HG03575 (cell line): Measurements from ENCODE around the gene MAFG.
"Not testable (repeated sequence)": the region's sequence is repeated elsewhere in the genome, so short reads cannot be mapped to it uniquely, and the experiment has no call there.

Source experiments
- ATAC-seq: cut with Tn5 transposase; IDR thresholded peaks from one replicate; pipeline ENCODE4 v1.9.1; 2021; ENCODE audit not compliant: unreplicated experiment, insufficient number of reproducible peaks, low FRiP score; ENCODE audit errors: extremely low read depth

Gene MAFG

DNA sequence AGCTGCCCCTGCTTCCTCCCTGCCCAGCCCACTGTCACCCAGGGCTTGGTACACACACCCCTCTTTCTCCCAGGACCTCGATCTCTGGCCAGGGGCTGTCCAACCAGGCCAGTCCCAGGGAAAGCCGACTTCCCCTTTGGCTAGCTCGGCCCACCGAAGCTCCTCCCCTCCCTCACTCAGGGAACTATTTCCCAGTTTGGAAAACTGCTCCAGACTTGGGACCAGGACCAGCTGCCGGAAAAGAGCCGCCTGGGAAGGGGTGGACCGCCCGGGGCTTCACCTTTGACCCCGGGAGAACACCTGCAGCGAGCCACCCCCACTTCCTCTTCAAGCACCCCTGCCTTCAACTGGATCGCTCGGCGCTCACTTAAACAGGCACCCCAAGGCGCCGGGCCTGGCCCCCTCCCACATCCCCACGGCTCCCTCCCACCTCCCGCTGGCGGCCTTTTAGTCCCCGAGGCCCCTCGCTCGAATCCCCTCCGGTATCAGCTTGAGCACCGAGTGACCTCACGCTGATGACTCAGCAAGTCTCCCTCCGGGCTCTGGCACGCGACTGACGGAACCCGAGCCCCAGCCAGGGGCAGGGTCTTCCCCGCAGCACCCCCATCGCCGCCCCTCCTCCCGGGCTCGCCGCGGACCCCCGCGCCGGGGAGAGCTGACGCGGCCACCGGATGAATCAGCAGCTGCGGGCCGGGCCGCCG, 934 bp downstream of the MAFG start:
- no peak for ATAC-seq

DNA sequence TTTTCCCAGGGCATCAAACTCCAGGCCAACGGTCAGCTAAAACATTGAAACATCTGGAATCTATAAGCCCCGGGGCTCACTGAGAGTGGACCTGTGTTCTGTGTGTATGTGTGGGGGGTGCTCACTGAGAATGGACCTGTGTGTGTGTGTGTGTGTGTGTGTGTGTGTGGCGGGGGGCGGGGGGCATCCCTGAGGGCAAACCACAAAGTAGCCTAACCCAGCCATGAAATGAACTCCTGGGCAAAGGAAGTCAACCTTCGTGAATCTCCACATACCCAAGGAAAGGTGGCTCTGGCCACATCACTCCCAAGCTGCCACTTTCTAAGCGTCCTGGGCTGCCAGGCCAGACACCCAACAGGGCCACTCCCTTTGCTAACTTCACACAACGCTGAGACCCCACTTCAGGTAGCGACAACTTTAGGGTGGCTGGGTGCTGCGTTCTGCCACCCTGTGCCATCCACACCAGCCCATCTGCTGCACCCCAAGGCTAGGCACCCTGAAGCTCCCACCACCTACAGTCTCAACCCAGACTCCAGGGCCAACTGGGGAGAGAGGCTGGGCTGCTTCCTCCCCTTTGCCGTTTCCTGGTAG, 1.6 kb downstream of the MAFG start:
- ATAC-seq = no peak

DNA sequence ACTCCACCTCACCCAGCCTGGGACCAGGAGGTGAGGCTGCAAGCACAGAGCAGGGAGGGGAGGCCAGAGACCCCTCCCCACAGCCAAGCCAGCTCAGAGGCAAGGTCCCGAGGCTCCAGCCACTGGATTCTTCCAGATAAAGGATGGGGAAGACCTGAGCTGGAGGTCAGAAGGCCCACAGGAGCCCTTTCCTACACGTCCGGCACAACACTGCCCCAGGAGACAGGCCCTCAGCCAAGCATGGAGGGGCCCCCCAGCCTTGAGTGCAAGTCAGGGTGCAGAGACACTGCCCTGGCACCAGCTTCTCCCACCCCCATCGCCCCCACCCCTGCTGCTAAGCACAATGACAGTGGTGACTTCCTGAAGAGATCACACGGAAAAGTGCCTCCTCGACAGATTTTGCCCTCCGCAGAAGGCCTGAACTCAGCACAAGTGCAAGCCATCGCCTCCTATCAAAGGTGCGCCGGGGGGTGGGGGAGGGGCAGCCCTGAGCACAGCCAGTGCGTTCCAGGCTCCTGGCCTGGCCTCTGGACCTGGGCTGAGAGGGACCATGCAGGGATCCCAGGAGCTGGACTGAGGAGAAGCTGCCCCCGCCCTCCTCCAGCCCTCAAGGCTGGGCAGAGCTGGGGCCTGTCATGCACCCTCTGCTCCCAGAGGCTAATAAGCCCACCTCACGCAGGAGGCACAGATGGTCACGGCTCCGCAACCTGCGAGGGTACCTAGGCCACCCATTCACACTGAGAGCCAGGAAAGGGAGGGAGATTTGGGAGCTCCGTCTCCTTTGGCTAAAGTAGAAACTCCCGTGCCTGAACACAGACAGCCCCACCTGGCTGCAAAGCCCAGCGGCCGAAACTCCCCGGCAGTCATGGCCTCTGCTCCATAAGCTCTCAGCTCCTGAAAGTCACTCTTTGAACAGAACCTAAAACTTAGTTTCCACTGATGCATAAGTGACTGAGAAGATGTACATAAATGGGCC, 2.7 kb downstream of the MAFG start:
- ATAC-seq = no peak

DNA sequence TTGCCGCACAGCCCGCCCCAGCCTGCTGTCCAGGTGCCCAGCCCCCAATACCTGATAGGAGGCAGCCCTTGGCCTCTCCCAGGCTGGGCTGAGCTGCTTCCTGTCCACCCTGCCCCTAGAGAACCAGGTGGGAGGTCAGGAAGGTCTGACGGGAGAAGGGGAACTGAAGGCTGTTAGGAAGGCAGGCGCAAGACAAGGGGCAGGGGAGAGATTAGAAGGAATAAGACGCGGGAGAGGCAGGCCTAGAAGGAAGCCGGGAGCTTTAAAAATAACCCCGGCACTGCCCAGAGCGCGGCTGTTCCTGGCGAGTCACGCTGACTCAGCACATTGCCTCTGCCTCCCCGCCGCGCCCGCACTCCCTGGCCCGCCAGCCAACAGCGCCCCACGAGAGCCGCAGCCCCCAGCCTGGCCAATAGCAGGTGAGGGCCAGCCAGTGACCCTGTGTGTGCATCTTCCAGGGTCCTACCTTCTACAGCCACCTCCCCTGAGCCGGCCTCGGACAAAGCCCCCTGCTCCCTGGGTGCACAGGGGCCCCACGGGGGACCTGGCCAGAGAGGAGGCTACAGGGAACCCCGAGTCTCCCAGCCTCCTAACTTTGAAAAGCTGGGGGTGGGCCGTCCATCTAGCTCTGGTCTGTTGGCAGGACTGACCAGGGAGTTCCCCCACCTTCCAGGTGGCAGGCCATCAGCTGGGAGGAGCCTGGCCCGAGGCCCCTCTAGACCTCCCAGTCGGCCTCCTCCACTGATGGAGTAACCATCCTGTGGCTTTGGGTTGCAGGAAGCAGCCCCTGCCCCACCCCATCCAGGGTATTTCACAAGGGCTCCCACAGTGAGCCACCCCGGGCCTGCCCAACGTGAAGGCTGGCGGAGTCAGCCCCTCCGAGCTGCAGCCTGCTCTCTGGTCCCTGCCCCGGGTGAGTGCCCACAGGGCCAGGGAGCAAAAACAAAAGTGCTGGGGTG, 4.0 kb downstream of the MAFG start:
- no peak for ATAC-seq

DNA sequence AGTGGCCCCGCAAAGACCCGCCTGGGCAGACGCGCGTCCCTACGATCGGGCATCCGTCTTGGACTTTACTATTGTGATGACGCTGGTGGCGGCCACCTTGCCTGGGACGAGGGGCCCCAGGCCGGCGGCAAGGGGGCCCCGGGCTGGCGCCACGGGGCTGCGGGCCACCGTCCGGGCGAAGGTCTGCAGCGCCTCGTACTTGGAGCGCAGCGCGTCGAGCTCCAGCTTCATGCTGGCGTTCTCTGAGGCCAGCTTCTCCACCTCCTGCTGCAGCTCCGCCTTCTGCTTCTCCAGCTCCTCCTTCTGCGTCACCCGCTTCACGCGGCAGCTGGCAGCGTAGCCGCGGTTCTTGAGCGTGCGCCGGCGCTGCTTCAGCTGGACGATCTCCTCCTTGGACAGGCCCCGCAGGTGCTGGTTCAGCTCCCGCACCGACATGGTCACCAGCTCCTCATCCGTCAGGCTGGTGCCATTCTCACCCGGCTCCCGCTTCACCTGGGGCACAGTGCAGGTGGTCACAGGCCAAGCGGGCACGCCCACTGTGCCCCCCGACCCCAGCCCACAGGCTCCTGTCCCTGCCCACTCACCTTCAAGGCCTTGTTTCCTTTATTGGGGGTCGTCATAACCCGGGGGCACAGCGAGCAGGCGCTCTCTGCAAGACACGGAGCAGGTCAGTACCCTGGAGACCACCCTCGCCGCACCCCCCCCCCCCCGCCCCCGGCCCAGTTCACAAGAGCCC, 4.8 kb downstream of the MAFG start:
- ATAC-seq = no peak

DNA sequence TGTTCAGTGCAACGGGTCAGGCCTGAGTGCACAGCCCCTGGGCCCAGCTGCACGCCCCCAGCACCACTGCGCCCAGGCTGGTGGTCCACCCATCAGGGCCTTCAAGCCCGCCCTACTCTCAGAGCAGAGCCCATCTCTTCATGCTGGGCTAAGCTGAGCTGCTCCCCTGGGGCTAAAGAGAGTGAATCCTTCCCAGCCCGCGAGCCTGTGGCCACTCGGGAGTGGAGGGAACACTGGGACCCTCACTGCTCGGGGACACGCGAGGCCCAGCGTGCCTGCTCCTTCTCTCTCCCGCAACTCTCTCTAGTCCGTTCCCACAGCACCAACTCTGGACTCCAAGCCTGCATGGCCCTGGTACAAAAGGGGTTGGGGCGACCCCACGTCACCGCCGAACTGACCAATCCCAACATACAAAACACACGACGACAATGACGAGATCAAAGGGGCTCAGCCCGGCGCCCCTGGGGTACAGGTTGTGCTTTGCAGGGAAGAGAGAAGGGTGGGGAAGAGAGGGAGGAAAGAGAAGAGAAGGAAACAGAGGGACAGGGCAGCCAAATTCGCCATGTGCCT, 5.5 kb downstream of the MAFG start:
- no peak for ATAC-seq

DNA sequence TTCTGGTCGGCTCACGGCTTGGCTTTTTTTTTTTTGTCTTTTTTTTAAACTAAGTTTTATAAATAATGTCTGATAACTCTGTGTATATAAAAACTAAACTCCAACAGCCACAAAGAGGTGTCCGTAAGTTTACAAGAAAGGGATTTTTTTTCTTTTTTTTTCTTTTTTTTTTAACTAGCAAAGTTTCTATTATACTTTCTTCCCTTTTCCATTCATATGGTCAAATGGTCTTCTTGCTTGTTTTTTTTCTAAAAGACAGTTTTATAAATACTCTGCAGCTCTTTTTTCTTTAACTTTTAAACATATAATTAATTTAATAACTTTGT, 6.0 kb downstream of the MAFG start:
- no peak for ATAC-seq

DNA sequence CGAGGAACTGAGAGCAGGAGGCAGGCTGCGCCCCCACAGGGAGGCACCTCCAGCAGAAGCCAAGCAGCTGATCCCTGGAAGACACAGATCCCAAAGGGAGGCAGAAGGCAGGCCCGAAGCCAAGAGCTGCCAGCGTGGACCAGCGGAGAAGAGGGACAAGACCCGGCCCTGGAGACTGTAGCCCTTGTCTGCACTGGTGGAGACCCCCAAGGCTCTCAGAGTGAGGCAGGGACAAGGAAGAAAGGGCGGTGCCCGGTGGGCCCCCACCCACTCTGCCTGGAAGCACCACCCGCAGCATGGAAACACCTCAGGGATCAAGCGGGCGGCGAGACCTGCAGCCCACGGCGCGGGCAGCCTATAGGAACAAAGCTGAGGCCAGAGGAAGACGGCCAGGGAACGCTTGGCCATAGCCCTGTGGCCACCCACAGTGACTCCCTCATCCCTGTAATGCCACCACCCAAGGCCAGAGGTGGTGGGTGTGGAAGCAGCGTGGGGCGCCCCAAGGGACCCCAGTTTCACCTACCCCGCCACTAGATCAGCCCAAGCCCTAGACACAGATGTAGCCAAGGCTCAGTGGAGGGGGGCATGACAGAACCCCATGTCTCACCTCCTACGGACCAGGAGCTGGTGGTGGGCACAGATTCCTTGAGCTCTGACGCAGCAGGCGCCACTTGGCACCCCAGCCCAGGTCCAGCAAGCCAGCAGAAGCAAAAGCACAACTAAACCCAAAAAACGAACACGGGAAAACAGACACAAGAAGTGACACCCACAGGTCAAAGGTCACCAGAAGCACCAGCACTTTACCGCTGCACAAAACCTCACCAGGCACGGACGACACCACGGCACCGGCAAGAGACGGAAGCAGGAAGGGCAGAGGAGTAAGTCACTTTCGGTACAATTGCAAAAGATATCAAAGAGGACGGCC, 6.7 kb downstream of the MAFG start:
- ATAC-seq = no peak

DNA sequence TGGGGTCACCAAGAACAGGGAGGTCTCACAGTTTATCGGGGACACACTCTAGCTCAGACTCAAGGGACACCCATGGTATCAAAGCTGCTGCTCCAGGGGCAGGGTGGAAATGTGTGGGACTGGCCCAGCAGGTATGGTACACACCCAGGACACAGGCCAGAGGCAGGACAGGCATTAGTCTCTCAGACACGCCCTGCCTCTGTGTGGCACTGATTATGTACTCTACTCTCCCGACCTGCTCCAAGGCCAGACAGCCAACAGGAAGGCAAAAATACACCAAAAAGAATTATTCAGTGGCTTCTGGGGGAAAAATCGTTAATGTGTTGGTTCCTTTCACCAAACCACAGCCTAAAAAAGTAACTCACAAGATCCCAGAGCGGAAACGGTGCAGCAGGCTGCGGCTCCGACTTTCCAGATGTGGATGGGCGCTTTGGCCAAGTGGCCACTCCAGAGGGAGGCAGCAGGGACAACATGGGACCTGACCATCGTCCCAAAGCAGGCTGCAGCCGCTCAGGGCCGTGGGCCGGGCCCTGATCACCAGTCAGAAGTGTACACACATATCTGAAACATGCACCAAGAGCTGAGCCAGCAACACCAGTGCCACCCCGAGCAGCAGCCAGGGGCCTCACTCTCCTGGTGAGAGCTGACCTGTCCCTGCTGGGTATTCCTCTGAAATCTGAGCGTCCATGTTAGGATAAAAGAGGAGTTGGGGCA, 8.5 kb downstream of the MAFG start:
- no peak for ATAC-seq

DNA sequence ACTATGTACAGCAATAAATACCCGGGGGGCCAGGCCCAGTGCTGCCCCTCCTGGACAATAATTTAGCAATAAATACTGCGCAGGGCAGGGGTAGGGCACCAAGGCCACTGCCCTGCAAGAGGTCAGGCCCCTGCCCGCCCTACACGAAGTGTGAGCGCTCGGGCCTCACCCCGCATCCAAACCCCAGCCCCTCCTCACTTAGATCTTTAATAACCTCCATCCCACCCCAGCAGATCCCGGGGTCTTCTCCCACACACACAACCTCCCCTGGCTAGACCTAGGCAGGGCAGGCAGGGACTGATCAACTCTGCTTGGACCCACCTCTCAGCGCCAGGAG, 9.2 kb downstream of the MAFG start:
- ATAC-seq = not testable (repeated sequence)

DNA sequence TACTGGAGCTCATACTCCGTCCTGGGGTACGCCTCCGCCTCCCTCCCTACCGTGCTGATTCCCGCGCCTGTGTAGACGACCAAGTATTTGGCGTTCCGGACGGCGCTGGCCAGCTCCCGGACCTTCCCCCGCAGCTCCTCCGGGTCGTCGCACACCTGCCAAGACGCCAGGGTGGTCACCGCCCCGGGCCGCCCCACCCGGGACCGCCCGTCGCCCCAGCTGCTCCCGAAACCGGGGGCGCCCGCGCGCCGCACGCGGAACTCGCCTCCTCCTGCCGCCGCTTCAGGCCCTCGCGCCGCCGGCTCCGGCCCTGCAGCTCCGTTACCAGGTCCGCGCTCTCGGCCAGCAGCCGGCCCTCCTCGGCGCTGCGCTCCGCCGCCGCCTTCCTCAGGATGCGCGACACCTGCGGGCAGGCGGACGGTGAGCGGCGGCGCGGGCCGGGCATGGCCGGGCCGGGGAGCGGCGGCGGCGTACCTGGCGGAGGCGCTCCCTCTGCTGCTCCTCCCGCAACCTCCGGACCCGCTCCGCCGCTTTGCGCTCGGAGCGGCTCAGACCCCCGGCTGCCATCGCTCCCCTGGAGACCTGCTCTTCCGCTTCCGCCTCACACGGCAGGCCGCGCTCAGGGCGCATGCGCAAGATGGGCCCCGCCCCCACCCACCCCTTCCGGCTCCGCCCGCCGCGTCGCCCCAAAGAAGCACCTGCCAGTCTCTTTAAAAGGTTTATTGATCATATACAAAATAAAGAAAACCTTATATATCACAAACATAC, 9.8 kb downstream of the MAFG start, which contains the start of gene SIRT7:
Gene SIRT7 (minus strand): TSS at position 612 of the 768 bp plus-strand sequence. CDS start 45 bp downstream, at position 567.
- no peak for ATAC-seq

DNA sequence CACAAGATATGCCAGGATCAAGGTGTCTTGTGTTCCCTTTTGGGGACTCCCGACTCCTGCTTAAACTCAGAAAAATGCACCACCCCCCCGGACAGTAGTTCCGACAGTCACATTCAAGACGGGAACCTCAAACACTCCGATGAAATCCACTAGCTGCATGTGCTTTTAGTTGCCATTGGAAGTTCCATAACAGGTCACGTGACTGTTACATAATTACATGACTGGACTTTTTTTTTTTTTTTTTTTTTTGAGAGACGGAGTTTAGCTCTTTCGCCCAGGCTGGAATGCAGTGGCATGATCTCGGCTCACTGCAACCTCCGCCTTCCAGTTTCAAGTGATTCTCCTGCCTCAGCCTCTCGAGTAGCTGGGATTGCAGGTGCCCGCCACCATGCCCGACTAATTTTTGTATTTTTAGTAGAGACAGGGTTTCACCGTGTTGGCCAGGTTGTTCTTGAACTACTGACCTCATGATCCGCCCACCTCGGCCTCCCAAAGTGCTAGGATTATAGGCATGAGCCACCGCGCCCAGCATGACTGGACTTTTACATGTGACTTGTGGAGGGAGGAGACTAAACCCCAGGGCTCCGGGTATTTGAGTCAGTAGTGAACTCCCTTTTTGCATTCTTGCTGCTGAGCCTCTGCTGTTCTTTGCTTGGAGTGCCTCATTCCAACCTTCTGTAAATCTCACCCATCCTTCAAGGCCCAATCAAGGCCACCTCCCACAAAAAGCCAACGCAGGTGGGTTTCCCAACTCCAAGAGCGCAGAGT, 11.1 kb downstream of the MAFG start:
- ATAC-seq = no peak

DNA sequence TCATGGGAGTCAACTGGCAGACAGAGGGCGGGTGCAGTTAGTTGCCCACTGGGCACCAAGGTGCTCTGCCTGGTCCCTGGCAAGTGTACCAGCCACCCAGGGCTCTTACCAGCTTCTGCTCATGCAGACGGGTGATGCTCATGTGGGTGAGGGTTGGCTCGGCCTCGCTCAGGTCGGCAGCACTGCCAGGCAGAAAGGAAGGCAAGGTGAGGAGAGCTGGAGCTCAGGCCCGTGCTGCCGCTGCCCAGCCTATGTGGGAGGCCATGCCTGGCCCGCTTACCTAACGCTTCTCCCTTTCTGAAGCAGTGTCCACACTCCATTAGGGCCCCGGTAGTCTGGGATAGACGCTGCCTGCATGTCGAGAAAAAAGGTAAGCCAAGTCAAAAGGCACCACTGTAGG, 12.2 kb downstream of the MAFG start:
- no peak for ATAC-seq

DNA sequence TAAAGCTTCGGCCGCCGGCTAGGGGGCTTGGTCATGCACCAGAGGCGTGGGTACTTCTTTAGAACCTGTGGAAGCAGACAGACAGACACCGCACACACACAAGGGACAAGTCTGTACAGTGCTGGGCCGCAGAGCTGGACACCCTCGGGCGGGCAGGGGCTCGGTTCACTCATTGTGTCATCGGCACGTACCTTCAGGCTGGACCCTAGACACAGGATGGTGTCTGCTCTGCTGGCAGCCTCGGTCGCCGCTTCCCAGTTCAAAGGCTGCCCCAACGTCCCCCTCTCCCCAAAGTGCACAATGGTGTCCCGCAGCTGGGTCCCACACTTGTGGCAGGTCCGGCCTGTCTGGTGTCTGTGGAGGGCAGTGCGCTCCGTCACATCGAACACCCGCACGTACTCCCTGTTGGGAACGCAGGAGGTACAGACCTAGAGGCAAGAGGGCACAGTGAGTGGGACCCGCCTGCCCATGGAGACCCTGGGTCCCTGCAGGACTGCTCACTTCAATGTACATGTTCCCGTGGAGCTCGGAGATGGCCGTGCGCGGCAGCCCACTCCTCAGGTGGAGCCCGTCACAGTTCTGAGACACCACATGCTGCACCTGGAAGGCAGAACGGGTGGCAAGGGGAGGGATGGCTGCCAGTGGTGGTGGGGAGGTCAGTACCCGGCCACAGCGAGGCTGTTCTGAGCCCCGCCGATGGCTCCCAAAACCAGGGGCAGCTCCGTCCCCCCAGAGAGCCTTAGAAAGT, 13.3 kb downstream of the MAFG start:
- ATAC-seq = no peak
